Measurements from ENCODE around the gene JPH2. TPM values are rescaled to one million over a fixed set of nuclear protein-coding genes. Genes with fewer than 3 reads are reported as not detected.

JPH2 gene
- total RNA-seq, 1 donor from 2014 or later: 86.7 TPM

DNA sequence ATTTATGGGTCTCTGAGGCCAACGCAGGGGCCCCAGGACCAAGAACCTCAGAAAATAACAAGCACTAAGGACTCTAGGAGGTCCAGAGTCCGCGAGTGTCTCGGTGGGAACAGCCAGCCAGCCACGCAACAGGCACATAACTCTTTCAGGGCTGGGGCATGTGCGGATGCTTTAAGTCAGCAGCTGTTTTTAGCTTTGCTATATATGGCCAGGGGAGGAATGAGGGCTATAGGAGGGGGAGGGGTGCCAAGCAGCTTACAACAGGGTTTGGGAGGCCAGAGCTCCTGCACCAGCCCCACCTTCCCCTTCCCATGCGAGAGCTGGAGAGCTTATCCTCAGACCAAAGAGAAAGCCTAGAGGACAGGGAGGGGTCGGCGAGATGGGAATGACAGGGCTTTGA, 6.2 kb downstream of the JPH2 start:
- peaks cover 10 to 39% of the 10 kb centered on the region in 2 donors for H3K4me1 ChIP-seq
- peak overlapping the region; percentile 37 to 82 for H3K4me3 ChIP-seq
- no peaks in the 10 kb centered on the region for H3K36me3 ChIP-seq
- peak overlapping the region; percentile 89 to 95 for H3K27ac ChIP-seq
- no peaks in the 10 kb centered on the region for H3K27me3 ChIP-seq
- intact Hi-C loops (cut with DNase I): loop anchor here (2.0 to 10.0 kb wide), 3 partner anchors 14 to 514 kb away; no protein-coding TSS in a partner anchor
- H3K9me3 ChIP-seq: no peaks in the 10 kb centered on the region
- TF ChIP-seq, protein P1, sequence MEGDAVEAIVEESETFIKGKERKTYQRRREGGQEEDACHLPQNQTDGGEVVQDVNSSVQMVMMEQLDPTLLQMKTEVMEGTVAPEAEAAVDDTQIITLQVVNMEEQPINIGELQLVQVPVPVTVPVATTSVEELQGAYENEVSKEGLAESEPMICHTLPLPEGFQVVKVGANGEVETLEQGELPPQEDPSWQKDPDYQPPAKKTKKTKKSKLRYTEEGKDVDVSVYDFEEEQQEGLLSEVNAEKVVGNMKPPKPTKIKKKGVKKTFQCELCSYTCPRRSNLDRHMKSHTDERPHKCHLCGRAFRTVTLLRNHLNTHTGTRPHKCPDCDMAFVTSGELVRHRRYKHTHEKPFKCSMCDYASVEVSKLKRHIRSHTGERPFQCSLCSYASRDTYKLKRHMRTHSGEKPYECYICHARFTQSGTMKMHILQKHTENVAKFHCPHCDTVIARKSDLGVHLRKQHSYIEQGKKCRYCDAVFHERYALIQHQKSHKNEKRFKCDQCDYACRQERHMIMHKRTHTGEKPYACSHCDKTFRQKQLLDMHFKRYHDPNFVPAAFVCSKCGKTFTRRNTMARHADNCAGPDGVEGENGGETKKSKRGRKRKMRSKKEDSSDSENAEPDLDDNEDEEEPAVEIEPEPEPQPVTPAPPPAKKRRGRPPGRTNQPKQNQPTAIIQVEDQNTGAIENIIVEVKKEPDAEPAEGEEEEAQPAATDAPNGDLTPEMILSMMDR (IDR thresholded peaks at IDR 0.05): no peak
- peak; percentile 49 to 86 for DNase-seq (ENCODE audit: low spot score in 2 of 2)

- Histone ChIP-seq H3K36me3 (peaks cover 6 to 11% of the 10 kb centered on the region in 2 donors), H3K27me3 (no peaks in the 10 kb centered on the region), H3K4me1 (peaks cover 21 to 53% of the 10 kb centered on the region in 2 donors), H3K4me3 (peak overlapping the region; percentile 16 to 49), H3K9me3 (no peaks in the 10 kb centered on the region), H3K27ac (peak overlapping the region; percentile 89 to 95)
- peak in 1 of 2 donors; percentile 82 for DNase-seq (ENCODE audit: low spot score in 2 of 2)
- intact Hi-C loops (cut with DNase I): no loop called here
- TF ChIP-seq, protein P1 (IDR thresholded peaks at IDR 0.05): no peak
Observed at GRCh38 chr20:44176833-44177534, 10.0 kb downstream of the JPH2 start.

- Histone ChIP-seq H3K27me3 (no peaks in the 10 kb centered on the region), H3K9me3 (no peaks in the 10 kb centered on the region), H3K36me3 (peaks cover 6 to 11% of the 10 kb centered on the region in 2 donors), H3K4me1 (peaks cover 27 to 62% of the 10 kb centered on the region in 2 donors), H3K4me3 (peak overlapping the region in 1 of 2 donors; percentile 36), H3K27ac (peak overlapping the region; percentile 89 to 95)
- DNase-seq (ENCODE audit: low spot score in 2 of 2): no peak
- TF ChIP-seq, protein P1 (IDR thresholded peaks at IDR 0.05): no peak
- intact Hi-C loops (cut with DNase I): no loop called here
Observed at GRCh38 chr20:44174996-44175765, 11.8 kb downstream of the JPH2 start.

- no peak for DNase-seq (ENCODE audit: low spot score in 2 of 2)
- Histone ChIP-seq H3K9me3 (no peaks in the 10 kb centered on the region), H3K27me3 (no peaks in the 10 kb centered on the region), H3K27ac (peak overlapping the region; percentile 86 to 89), H3K4me3 (no peak overlapping the region), H3K36me3 (peaks cover 6 to 11% of the 10 kb centered on the region in 2 donors), H3K4me1 (peaks cover 27 to 59% of the 10 kb centered on the region in 2 donors)
- TF ChIP-seq, protein P1 (IDR thresholded peaks at IDR 0.05): no peak
- intact Hi-C loops (cut with DNase I): no loop called here
Observed at GRCh38 chr20:44173846-44174245, 13.1 kb downstream of the JPH2 start.

- DNase-seq (ENCODE audit: low spot score in 2 of 2): peak in 1 of 2 donors; percentile 9
- TF ChIP-seq, protein P1 (IDR thresholded peaks at IDR 0.05): no peak
- Histone ChIP-seq H3K4me3 (no peak overlapping the region), H3K27ac (peak overlapping the region; percentile 86 to 89), H3K27me3 (no peaks in the 10 kb centered on the region), H3K4me1 (peaks cover 27 to 54% of the 10 kb centered on the region in 2 donors), H3K36me3 (peaks cover 6 to 11% of the 10 kb centered on the region in 2 donors), H3K9me3 (no peaks in the 10 kb centered on the region)
- intact Hi-C loops (cut with DNase I): no loop called here
Observed at GRCh38 chr20:44173116-44173515, 13.9 kb downstream of the JPH2 start.
